ENCODE data around the gene TERT. TPM values are rescaled to one million over a fixed set of nuclear protein-coding genes. Genes with fewer than 3 reads are reported as not detected.

Gene TERT
- total and polyA plus RNA-seq, 2 of the 8 experiments (the other 6 are each of a cell fraction or from before 2014, with no cell fraction given), result 13.1 to 23.1 TPM

- DNase-seq (ENCODE audit: low read depth in 1 of 2, low spot score in 2 of 2) (no peak), FAIRE-seq (no peak)
- H4K91ac ChIP-seq (replicated peaks; ENCODE audit: insufficient read length, low read length), result no peak overlapping the region
- no peaks in the 10 kb centered on the region; a peak in 1 of 4 replicates for H3K9me3 ChIP-seq (ENCODE audit: insufficient read depth in 2 of 2, low read depth in 1 of 2, low read length in 1 of 2)
- no peak overlapping the region for H3K18ac ChIP-seq (ENCODE audit: extremely low read depth, low read length)
- H3K23me2 ChIP-seq (ENCODE audit: low read depth, low read length), result peaks cover 14% of the 10 kb centered on the region; the same call in 1 of the 2 replicates
- H3K27ac ChIP-seq (ENCODE audit: low read depth, low read length), result no peak overlapping the region
- H2AFZ ChIP-seq (ENCODE audit: low read length), result no peak overlapping the region
- H2AK5ac ChIP-seq (ENCODE audit: low read depth, low read length), result no peak overlapping the region
- peaks cover 3% of the 10 kb centered on the region; the same call in 1 of the 2 replicates for H3K79me1 ChIP-seq (ENCODE audit: low read depth, low read length)
- no peak overlapping the region for H3K4me3 ChIP-seq (ENCODE audit: extremely low read depth in 1 of 4, insufficient read depth in 2 of 4, low read depth in 3 of 4, low read length in 4 of 4)
- H2BK20ac ChIP-seq (ENCODE audit: low read length), result no peak overlapping the region
- no peak overlapping the region for H3K56ac ChIP-seq (replicated peaks; ENCODE audit: insufficient read length, low read depth, low read length)
- peaks cover 0 to 13% (median 6%) of the 10 kb centered on the region in 4 experiments; a peak in 5 of 7 replicates for H3K4me1 ChIP-seq (replicated peaks in 1 of 4; ENCODE audit: control insufficient read depth in 3 of 4, insufficient read depth in 4 of 4, low read length in 3 of 4)
- H3K23ac ChIP-seq (ENCODE audit: insufficient read length), result no peak overlapping the region
- H3K4me2 ChIP-seq (ENCODE audit: insufficient read depth in 1 of 2, low read depth in 2 of 2, low read length in 2 of 2), result no peak overlapping the region
- WGBS, 2 experiments (ENCODE audit: extremely low coverage in 1 of 2, insufficient coverage in 1 of 2, insufficient read length in 1 of 2, insufficient replicate concordance in 2 of 2, low coverage in 1 of 2, low lambda C conversion rate in 2 of 2, missing lambda C conversion rate in 1 of 2), result 90% methylated on average over 17 of the region's 19 CpGs; no CpG with 5 or more reads in 1 of the 2 experiments
- no peak overlapping the region for H2BK120ac ChIP-seq (replicated peaks; ENCODE audit: low read depth, low read length)
- no peak overlapping the region for H3K14ac ChIP-seq (ENCODE audit: insufficient read length)
- no peak overlapping the region for H4K5ac ChIP-seq (ENCODE audit: insufficient read length, low read depth, low read length)
- H2BK5ac ChIP-seq (ENCODE audit: low read depth, low read length), result no peak overlapping the region
- H4K8ac ChIP-seq (ENCODE audit: extremely low read depth, insufficient read depth, low read length), result no peak overlapping the region
- ChIA-PET CTCF (ENCODE audit: partially characterized antibody) (interaction anchor here (1.2 kb wide), 1 partner anchor 29 kb away, joined by 3 read pairs; no protein-coding TSS in a partner anchor), POLR2A (ENCODE audit: partially characterized antibody) (interaction anchor here (0.8 kb wide), 1 partner anchor 31 kb away, joined by 3 read pairs; no protein-coding TSS in a partner anchor)
- H2BK15ac ChIP-seq (ENCODE audit: low read length), result no peak overlapping the region
- H3K4ac ChIP-seq (replicated peaks; ENCODE audit: insufficient read length, low read depth, low read length), result no peak overlapping the region
- H3K36me3 ChIP-seq (ENCODE audit: control insufficient read depth in 2 of 4, insufficient read depth in 4 of 4, low read length in 3 of 4), result no peaks in the 10 kb centered on the region; a peak in 1 of 8 replicates
- no peak overlapping the region for H2BK12ac ChIP-seq (ENCODE audit: low read depth, low read length)
- peaks cover 0 to 8% (median 2%) of the 10 kb centered on the region in 4 experiments; a peak in 4 of 7 replicates for H3K27me3 ChIP-seq (replicated peaks in 1 of 4; ENCODE audit: control insufficient read depth in 3 of 4, extremely low read depth in 1 of 4, insufficient read depth in 3 of 4, low read length in 3 of 4)
- H3K79me2 ChIP-seq (ENCODE audit: control insufficient read depth in 1 of 2, insufficient read depth in 2 of 2, low read length in 2 of 2), result no peaks in the 10 kb centered on the region
- H4K20me1 ChIP-seq (replicated peaks in 1 of 2; ENCODE audit: control insufficient read depth in 1 of 2, insufficient read depth in 2 of 2, low read length in 2 of 2), result peaks cover 0 to 5% of the 10 kb centered on the region in 2 experiments
- H3K9ac ChIP-seq (replicated peaks in 1 of 4; ENCODE audit: extremely low read depth in 1 of 4, low read depth in 3 of 4, low read length in 3 of 4), result no peak overlapping the region
- TF ChIP-seq YY1 (IDR thresholded peaks at IDR 0.05; ENCODE audit: low read depth, low read length) (no peak), KDM4A (IDR thresholded peaks at IDR 0.05; ENCODE audit: low read depth, low read length, severe bottlenecking) (no peak), ASH2L (IDR thresholded peaks at IDR 0.05; ENCODE audit: low read length) (no peak), RFX5 (IDR thresholded peaks at IDR 0.05; ENCODE audit: borderline replicate concordance, low read depth, low read length) (no peak), TAF7 (optimal IDR thresholded peaks at IDR 0.05; ENCODE audit: borderline replicate concordance, low read depth, low read length) (no peak), RAD21 (IDR thresholded peaks at IDR 0.05 in 1 of 2, conservative IDR thresholded peaks at IDR 0.05 in 1 of 2; ENCODE audit: low read depth in 2 of 2, low read length in 2 of 2) (no peak), ZNF274 (IDR thresholded peaks at IDR 0.05; ENCODE audit: borderline replicate concordance, extremely low read depth, low read length) (no peak), SP4 (IDR thresholded peaks at IDR 0.05; ENCODE audit: low read length) (no peak), EP300 (IDR thresholded peaks at IDR 0.05; ENCODE audit: borderline replicate concordance in 1 of 2, low read depth in 2 of 2, low read length in 2 of 2) (no peak), ATF3 (IDR thresholded peaks at IDR 0.05; ENCODE audit: insufficient read depth, low read depth, low read length) (no peak), SAP30 (IDR thresholded peaks at IDR 0.05; ENCODE audit: insufficient read depth, insufficient replicate concordance, low read length) (no peak)
- TF ChIP-seq, protein P1, sequence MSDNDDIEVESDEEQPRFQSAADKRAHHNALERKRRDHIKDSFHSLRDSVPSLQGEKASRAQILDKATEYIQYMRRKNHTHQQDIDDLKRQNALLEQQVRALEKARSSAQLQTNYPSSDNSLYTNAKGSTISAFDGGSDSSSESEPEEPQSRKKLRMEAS (IDR thresholded peaks at IDR 0.05), result no peak
Observed at GRCh38 chr5:1298067-1298551, 3.2 kb upstream of the TERT start.
